H1 (cell line): Measurements from ENCODE around the gene CLPX. TPM values are rescaled to one million over a fixed set of nuclear protein-coding genes. Genes with fewer than 3 reads are reported as not detected.

ENCODE experiments used
- CTCF ChIA-PET: fragments of 300-600 bp; sonication (Branson Sonifier 250); formaldehyde crosslinking; loops from one replicate; lab custom pipeline; 2021; ENCODE audit not compliant: partially characterized antibody; lab: Charles Lee
- POLR2A ChIA-PET: fragments of 300-600 bp; sonication (Branson Sonifier 250); formaldehyde crosslinking; loops from one replicate; lab custom pipeline; 2021; ENCODE audit warnings: inconsistent platforms; ENCODE audit not compliant: partially characterized antibody; lab: Charles Lee
- DNase-seq, 2 experiments: peaks; one replicate each; pipeline versions ENCODE4 v3.0.0 to v3.0.0-alpha.2; 2010 to 2022; ENCODE audit warnings: low spot score in 2 of 2, low read depth in 1 of 2, mixed read lengths in 1 of 2
- FAIRE-seq: peaks from 2 replicates; lab custom pipeline; 2011; peaks lifted over from hg19 to GRCh38; lab: Jason Lieb, UNC
- H2AFZ ChIP-seq: 2 replicates; pipeline ENCODE4 v1.8.1; 2012; ENCODE audit warnings: low read length, inconsistent platforms
- H2AK5ac ChIP-seq: 2 replicates; pipeline ENCODE4 v1.6.1; 2013; ENCODE audit warnings: low read depth, low read length
- H2BK120ac ChIP-seq: replicated peaks from 2 replicates; pipeline ENCODE3; 2013; ENCODE audit warnings: low read depth, low read length, inconsistent platforms
- H2BK12ac ChIP-seq: 2 replicates; pipeline ENCODE4 v1.6.1; 2013; ENCODE audit warnings: low read depth, low read length
- H2BK15ac ChIP-seq: 2 replicates; pipeline ENCODE4 v1.6.1; 2013; ENCODE audit warnings: low read length
- H2BK20ac ChIP-seq: 2 replicates; pipeline ENCODE4 v1.6.1; 2013; ENCODE audit warnings: low read length
- H2BK5ac ChIP-seq: 2 replicates; pipeline ENCODE4 v1.6.1; 2013; ENCODE audit warnings: low read depth, low read length
- H3K14ac ChIP-seq: 2 replicates; pipeline ENCODE4 v1.6.1; 2013; ENCODE audit warnings: inconsistent platforms; ENCODE audit not compliant: insufficient read length
- H3K18ac ChIP-seq: 2 replicates; pipeline ENCODE4 v1.6.1; 2013; ENCODE audit warnings: low read length; ENCODE audit errors: extremely low read depth
- H3K23ac ChIP-seq: 2 replicates; pipeline ENCODE4 v1.6.1; 2013; ENCODE audit warnings: inconsistent platforms; ENCODE audit not compliant: insufficient read length
- H3K23me2 ChIP-seq: 2 replicates; pipeline ENCODE4 v1.6.1; 2013; ENCODE audit warnings: low read depth, low read length
- H3K27ac ChIP-seq: 2 replicates; pipeline ENCODE4 v1.6.1; 2011; ENCODE audit warnings: low read depth, low read length, inconsistent platforms
- H3K27me3 ChIP-seq, 4 experiments: replicated peaks in 1 of 4; 1 replicate in 1 of 4; 2 replicates in 3 of 4; pipeline versions ENCODE4 v1.6.1 to v1.8.1; 2011 to 2013; ENCODE audit warnings: low read length in 3 of 4, mild to moderate bottlenecking in 3 of 4, inconsistent platforms in 2 of 4, mixed read lengths in 2 of 4, moderate library complexity in 1 of 4; ENCODE audit not compliant: control insufficient read depth in 3 of 4, insufficient read depth in 3 of 4; ENCODE audit errors: extremely low read depth in 1 of 4
- H3K36me3 ChIP-seq, 4 experiments: 2 replicates each; pipeline versions ENCODE4 v1.6.1 to v1.8.1; 2011 to 2013; ENCODE audit warnings: mild to moderate bottlenecking in 4 of 4, low read length in 3 of 4, moderate library complexity in 2 of 4, control low read depth in 1 of 4, inconsistent platforms in 1 of 4; ENCODE audit not compliant: insufficient read depth in 4 of 4, control insufficient read depth in 2 of 4
- H3K4ac ChIP-seq: replicated peaks from 2 replicates; pipeline ENCODE3; 2013; ENCODE audit warnings: low read length, low read depth, mixed read lengths, inconsistent platforms; ENCODE audit not compliant: insufficient read length
- H3K4me1 ChIP-seq, 4 experiments: replicated peaks in 1 of 4; 1 replicate in 1 of 4; 2 replicates in 3 of 4; pipeline versions ENCODE4 v1.6.1 to v1.8.1; 2011 to 2013; ENCODE audit warnings: low read length in 3 of 4, inconsistent platforms in 2 of 4, mixed read lengths in 1 of 4; ENCODE audit not compliant: insufficient read depth in 4 of 4, control insufficient read depth in 3 of 4
- H3K4me2 ChIP-seq, 2 experiments: 2 replicates each; pipeline versions ENCODE4 v1.6.1 to v1.8.1; 2011 to 2013; ENCODE audit warnings: low read depth in 2 of 2, low read length in 2 of 2, control low read depth in 1 of 2, inconsistent platforms in 1 of 2, mild to moderate bottlenecking in 1 of 2; ENCODE audit not compliant: insufficient read depth in 1 of 2
- H3K4me3 ChIP-seq, 4 experiments: fragments of 200-600, 300-600 bp in 1 of 4; sonication (generic), shearing (Covaris generic), sonication (Bioruptor Twin) in 1 of 4; 2 replicates each; pipeline versions ENCODE4 v1.5.1 to v1.8.1; 2011 to 2016; ENCODE audit warnings: low read length in 4 of 4, low read depth in 3 of 4, control low read depth in 2 of 4, inconsistent platforms in 2 of 4, mild to moderate bottlenecking in 2 of 4, mixed read lengths in 1 of 4, moderate library complexity in 1 of 4; ENCODE audit not compliant: insufficient read depth in 2 of 4; ENCODE audit errors: extremely low read depth in 1 of 4
- H3K56ac ChIP-seq: replicated peaks from 2 replicates; pipeline ENCODE3; 2013; ENCODE audit warnings: low read depth, mild to moderate bottlenecking, mixed read lengths, low read length, inconsistent platforms; ENCODE audit not compliant: insufficient read length
- H3K79me1 ChIP-seq: 2 replicates; pipeline ENCODE4 v1.6.1; 2013; ENCODE audit warnings: low read depth, low read length, control low read depth
- H3K79me2 ChIP-seq, 2 experiments: 2 replicates each; pipeline versions ENCODE4 v1.6.1 to v1.8.1; 2012 to 2013; ENCODE audit warnings: low read length in 2 of 2, mild to moderate bottlenecking in 2 of 2, inconsistent platforms in 1 of 2; ENCODE audit not compliant: insufficient read depth in 2 of 2, control insufficient read depth in 1 of 2
- H3K9ac ChIP-seq, 4 experiments: replicated peaks in 1 of 4; 1 replicate in 1 of 4; 2 replicates in 3 of 4; pipeline versions ENCODE4 v1.6.1 to v1.8.1; 2011 to 2013; ENCODE audit warnings: low read depth in 3 of 4, low read length in 3 of 4, control low read depth in 2 of 4, mild to moderate bottlenecking in 2 of 4, moderate library complexity in 2 of 4, inconsistent platforms in 1 of 4; ENCODE audit errors: extremely low read depth in 1 of 4
- H3K9me3 ChIP-seq, 2 experiments: 2 replicates each; pipeline versions ENCODE4 v1.6.1 to v1.8.1; 2012 to 2013; ENCODE audit warnings: mild to moderate bottlenecking in 2 of 2, moderate library complexity in 2 of 2, control low read depth in 1 of 2, inconsistent platforms in 1 of 2, low read depth in 1 of 2, low read length in 1 of 2, mixed read lengths in 1 of 2; ENCODE audit not compliant: insufficient read depth in 2 of 2
- H4K20me1 ChIP-seq, 2 experiments: replicated peaks in 1 of 2; 2 replicates each; pipeline versions ENCODE3 to v1.8.1; 2011 to 2013; ENCODE audit warnings: inconsistent platforms in 2 of 2, low read length in 2 of 2, mild to moderate bottlenecking in 1 of 2; ENCODE audit not compliant: insufficient read depth in 2 of 2, control insufficient read depth in 1 of 2
- H4K5ac ChIP-seq: 2 replicates; pipeline ENCODE4 v1.6.1; 2013; ENCODE audit warnings: low read length, low read depth, mixed read lengths, inconsistent platforms; ENCODE audit not compliant: insufficient read length
- H4K8ac ChIP-seq: 2 replicates; pipeline ENCODE4 v1.8.0; 2013; ENCODE audit warnings: mild to moderate bottlenecking, moderate library complexity, low read length, inconsistent platforms; ENCODE audit not compliant: insufficient read depth; ENCODE audit errors: extremely low read depth
- H4K91ac ChIP-seq: replicated peaks from 2 replicates; pipeline ENCODE3; 2013; ENCODE audit warnings: low read length, mixed read lengths, inconsistent platforms; ENCODE audit not compliant: insufficient read length
- ATF3 ChIP-seq: IDR thresholded peaks from 2 replicates; pipeline ENCODE4 v1.6.1; 2011; ENCODE audit warnings: low read depth, mild to moderate bottlenecking, low read length; ENCODE audit not compliant: insufficient read depth
- CBX5 ChIP-seq: fragments of 300-800, 300-1000 bp; sonication (generic); IDR thresholded peaks from 2 replicates; pipeline ENCODE4 v1.7.1; 2016; ENCODE audit warnings: antibody characterized with exemption, low read length, low read depth
- EGR1 ChIP-seq: IDR thresholded peaks from 2 replicates; pipeline ENCODE4 v1.6.1; 2011; ENCODE audit warnings: low read depth, low read length, borderline replicate concordance
- MAFK ChIP-seq: IDR thresholded peaks from 2 replicates; pipeline ENCODE4 v1.6.1; 2012; ENCODE audit warnings: low read depth, mild to moderate bottlenecking, improper control_type of control experiment, low read length
- POU5F1 ChIP-seq: IDR thresholded peaks from 2 replicates; pipeline ENCODE4 v1.6.1; 2011; ENCODE audit warnings: low read depth, mild to moderate bottlenecking, low read length, moderate library complexity
- SP2 ChIP-seq: IDR thresholded peaks from 2 replicates; pipeline ENCODE4 v1.6.1; 2012; ENCODE audit warnings: mild to moderate bottlenecking, low read length, inconsistent platforms
- SP4 ChIP-seq: IDR thresholded peaks from 2 replicates; pipeline ENCODE4 v1.6.1; 2012; ENCODE audit warnings: low read length, inconsistent platforms
- SRF ChIP-seq: IDR thresholded peaks from 2 replicates; pipeline ENCODE4 v1.6.1; 2011; ENCODE audit warnings: mild to moderate bottlenecking, low read depth, low read length, moderate library complexity
- TAF7 ChIP-seq: optimal IDR thresholded peaks from 2 replicates; pipeline ENCODE3; 2011; ENCODE audit warnings: low read depth, mild to moderate bottlenecking, inconsistent platforms, low read length, moderate library complexity, borderline replicate concordance
- whole genome bisulfite sequencing, 2 experiments: shearing (Covaris generic) in 1 of 2; methylation state at CpG; one replicate each; pipeline versions ENCODE4 v1.1.6 to v1.1.7; 2013 to 2015; ENCODE audit warnings: low lambda C conversion rate in 2 of 2, mixed read lengths in 2 of 2, inconsistent platforms in 1 of 2, low coverage in 1 of 2, missing lambda C conversion rate in 1 of 2; ENCODE audit not compliant: insufficient replicate concordance in 2 of 2, insufficient coverage in 1 of 2, insufficient read length in 1 of 2; ENCODE audit errors: extremely low coverage in 1 of 2, missing lambda C conversion rate in 1 of 2; 5-methylcytosine and 5-hydroxymethylcytosine counted together
- polyA plus RNA-seq, 7 experiments: library from polyadenylated mRNA; depleted of rRNA in 3 of 7; stranded (reverse) in 5 of 7; unstranded in 2 of 7; fragments of >200 nt in 5 of 7; fragments of 200-250 nt in 2 of 7; gene quantifications; 1 replicate in 5 of 7; 2 replicates in 1 of 7; 4 replicates in 1 of 7; pipeline versions ENCODE4 v1.2.1 to v1.2.3, GENCODE V29; 2011 to 2013; ENCODE audit warnings: missing spikeins in 2 of 7, mixed read lengths in 2 of 7
- total RNA-seq: library from RNA; stranded (reverse); fragmentation: NEBNext Ultra II Directional; extraction: Animal tissue kit (Norgen Biotek cat#: 25700); gene quantifications from 2 replicates; pipeline ENCODE4 v1.2.1, GENCODE V29; 2021

Gene CLPX
- total and polyA plus RNA-seq, 2 of the 8 experiments (the other 6 are each of a cell fraction or from before 2014, with no cell fraction given), result 10.5 to 53.6 TPM

- FAIRE-seq, result no peak
- no peak for TF ChIP-seq CBX5
- no peak for TF ChIP-seq ATF3
- TF ChIP-seq MAFK, result no peak
- no peak for TF ChIP-seq POU5F1
- TF ChIP-seq SRF, result no peak
- no peak for TF ChIP-seq SP4
- no peak for TF ChIP-seq TAF7
- no peak for TF ChIP-seq EGR1
- TF ChIP-seq SP2, result no peak
- H3K9me3 ChIP-seq, result no peaks in the 10 kb centered on the region
- no peak overlapping the region for H4K91ac ChIP-seq
- H3K9ac ChIP-seq, result no peak overlapping the region
- H3K4ac ChIP-seq, result no peak overlapping the region
- H3K23ac ChIP-seq, result no peak overlapping the region
- WGBS, 2 experiments, result 93% methylated on average over 1 of the region's 1 CpG; no CpG with 5 or more reads in 1 of the 2 experiments
- H2AK5ac ChIP-seq, result no peak overlapping the region
- H2BK15ac ChIP-seq, result no peak overlapping the region
- H3K56ac ChIP-seq, result no peak overlapping the region
- ChIA-PET POLR2A (no interaction called here), CTCF (interaction anchor here (1.0 to 1.2 kb wide), 2 partner anchors 144 to 223 kb away, joined by 3 read pairs; no protein-coding TSS in a partner anchor)
- no peak overlapping the region for H2BK12ac ChIP-seq
- H2BK20ac ChIP-seq, result no peak overlapping the region
- no peaks in the 10 kb centered on the region for H3K79me1 ChIP-seq
- no peak overlapping the region for H3K4me2 ChIP-seq
- no peak overlapping the region for H3K18ac ChIP-seq
- H2AFZ ChIP-seq, result no peak overlapping the region
- no peak overlapping the region for H4K8ac ChIP-seq
- DNase-seq, result no peak
- no peaks in the 10 kb centered on the region for H3K4me1 ChIP-seq
- peaks cover 0 to 19% of the 10 kb centered on the region in 2 experiments; a peak in 3 of 4 replicates for H3K79me2 ChIP-seq
- H3K27ac ChIP-seq, result no peak overlapping the region
- H3K36me3 ChIP-seq, result peaks cover 4 to 38% (median 17%) of the 10 kb centered on the region in 4 experiments; a peak in 6 of 8 replicates
- peaks cover 2 to 3% of the 10 kb centered on the region in 2 experiments for H4K20me1 ChIP-seq
- H3K4me3 ChIP-seq, result no peak overlapping the region
- no peak overlapping the region for H4K5ac ChIP-seq
- no peak overlapping the region for H2BK5ac ChIP-seq
- no peak overlapping the region for H2BK120ac ChIP-seq
- no peaks in the 10 kb centered on the region for H3K23me2 ChIP-seq
- no peaks in the 10 kb centered on the region for H3K27me3 ChIP-seq
- no peak overlapping the region for H3K14ac ChIP-seq
These were observed 7.2 kb downstream of the CLPX start for GRCh38 chr15:65177901-65178300.
